ENCODE measurements around the gene CACNA1C.

CACNA1C gene

DNA sequence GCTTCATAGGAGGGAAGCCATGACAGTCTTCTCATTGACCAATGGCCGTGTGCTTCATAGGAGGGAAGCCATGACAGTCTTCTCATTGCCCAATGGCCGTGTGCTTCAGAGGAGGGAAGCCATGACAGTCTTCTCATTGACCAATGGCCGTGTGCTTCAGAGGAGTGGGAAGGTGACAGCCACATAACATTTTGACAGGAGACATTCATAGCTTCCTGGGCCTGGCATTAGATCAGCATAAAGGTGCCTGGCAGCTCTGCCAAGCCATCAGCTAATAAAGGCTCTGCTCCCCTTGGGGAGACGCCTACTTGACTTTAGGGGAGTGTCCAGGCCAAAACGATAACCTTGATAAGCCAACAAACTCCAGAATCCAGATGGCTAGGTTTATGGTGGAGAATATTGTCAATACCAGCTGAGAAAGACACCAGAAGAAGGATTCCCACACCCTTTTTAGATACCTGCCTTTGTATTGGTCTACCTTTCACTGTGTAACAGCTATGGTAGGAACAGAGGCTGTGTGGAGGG lies 468.0 kb downstream of the CACNA1C start:
- no peak for DNase-seq (ENCODE audit: low spot score)

DNA sequence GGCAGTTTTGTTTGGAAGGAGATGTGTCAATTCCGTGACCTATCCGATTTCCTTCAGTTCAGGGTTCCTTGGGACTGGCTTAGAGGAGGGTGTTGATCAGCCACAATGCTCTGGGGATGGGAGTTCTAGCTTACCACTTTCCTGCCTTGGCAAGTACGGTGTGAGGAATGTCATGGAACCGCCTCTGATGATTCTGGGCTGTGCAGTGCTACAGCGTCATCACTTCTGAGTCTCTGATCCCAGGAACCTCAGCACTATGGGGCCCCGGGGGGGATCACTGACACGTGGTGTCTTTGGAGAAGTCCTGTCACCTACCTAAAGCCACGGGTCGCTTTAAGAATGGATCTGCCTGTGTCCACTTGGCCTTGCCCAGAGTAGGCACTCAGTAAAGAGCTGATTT lies 470.5 kb downstream of the CACNA1C start:
- no peak for DNase-seq (ENCODE audit: low spot score)

DNA sequence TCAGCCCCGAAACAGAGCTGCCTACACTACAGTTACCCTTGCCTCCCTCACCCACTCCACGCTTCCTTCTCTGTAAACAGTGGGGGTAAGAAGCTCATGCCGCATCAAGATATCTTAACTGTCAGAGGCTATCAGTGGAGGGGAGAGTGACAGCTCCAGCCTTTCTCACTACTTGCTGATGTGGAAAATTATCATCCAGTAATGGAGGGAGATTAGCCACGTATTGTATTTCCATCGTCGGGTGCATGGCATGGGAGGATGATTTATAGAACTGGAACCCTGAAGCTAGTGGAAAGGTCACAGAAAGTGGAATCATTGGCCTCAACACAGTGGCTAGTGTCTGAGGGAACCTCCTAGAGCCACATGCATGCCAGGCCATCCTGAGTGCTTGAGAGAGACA lies 471.1 kb downstream of the CACNA1C start:
- DNase-seq (ENCODE audit: low spot score) = no peak

GRCh38 chr12:2526371-2526770 lies 473.6 kb downstream of the CACNA1C start:
- DNase-seq (ENCODE audit: low spot score) = no peak

DNA sequence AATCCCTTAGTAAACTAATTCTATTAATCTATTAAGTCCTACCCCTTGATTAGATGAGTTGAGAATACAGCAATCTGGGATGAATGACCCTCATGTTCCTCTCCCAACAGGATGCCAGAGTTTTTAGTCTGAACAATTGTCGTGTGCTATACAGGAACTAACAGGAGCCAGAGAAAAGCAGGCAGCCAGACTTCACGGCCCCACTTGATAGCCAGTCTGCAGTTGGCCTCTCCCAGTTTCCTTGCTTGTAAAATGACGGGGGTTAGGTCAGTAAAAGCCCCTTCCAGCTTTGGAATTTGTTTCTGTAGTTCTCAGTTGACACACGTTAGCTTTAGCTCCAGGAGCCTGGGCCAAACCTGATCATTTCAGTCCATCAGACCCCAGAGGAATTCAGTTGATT lies 475.2 kb downstream of the CACNA1C start:
- DNase-seq (ENCODE audit: low spot score) = no peak

DNA sequence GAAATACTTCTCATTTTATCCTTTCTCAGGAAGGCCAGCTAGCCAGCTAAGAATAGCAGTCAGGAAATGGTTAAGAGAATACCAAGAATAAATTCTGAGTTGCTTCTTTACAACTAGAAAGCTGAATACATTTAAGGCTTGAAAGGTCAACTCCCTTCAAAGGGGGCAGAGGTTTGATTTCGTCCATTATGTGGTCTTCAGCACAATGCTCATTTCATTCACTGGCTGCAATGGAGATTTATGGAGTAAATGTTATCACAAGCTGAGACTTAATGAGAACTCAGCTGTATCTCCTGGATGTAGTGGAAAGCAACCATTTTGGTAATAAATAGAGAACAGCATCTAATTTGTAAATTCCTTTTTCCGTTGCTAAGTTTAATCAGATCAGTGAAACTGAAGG lies 477.0 kb downstream of the CACNA1C start:
- DNase-seq (ENCODE audit: low spot score) = no peak

- no peak for DNase-seq (ENCODE audit: low spot score)
Observed at GRCh38 chr12:2531371-2531770, 478.6 kb downstream of the CACNA1C start.

- no peak for DNase-seq (ENCODE audit: low spot score)
Observed at GRCh38 chr12:2533036-2533435, 480.2 kb downstream of the CACNA1C start.

DNA sequence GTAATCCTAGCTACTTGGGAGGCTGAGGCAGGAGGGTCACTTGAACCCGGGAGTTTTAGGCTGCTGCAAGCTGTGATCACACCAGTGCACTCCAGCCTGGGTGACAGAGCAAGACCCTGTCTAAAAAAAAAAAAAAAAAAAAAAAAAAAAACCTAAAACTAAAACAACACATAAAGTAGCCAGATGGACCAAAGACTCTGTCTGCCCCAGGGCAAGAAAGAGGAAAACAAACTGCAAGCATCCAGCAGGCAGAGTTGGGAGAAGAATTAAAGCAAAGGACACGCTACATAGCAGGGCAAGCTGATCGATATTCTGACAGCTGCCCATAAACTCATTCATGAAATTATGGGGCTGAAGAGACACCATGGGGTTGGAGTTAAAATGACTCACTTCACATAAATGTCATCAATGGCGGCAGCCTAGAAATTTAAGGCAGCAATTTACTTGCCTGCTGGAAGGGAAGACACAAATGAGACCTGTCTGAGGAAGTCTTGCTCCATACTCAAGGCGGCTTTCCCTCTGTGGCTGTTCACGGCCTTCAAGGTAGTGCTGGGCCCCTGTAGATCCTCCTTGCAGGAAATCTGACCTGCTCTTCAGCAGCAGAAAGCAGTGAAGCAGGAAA lies 482.9 kb downstream of the CACNA1C start:
- DNase-seq (ENCODE audit: low spot score) = no peak

DNA sequence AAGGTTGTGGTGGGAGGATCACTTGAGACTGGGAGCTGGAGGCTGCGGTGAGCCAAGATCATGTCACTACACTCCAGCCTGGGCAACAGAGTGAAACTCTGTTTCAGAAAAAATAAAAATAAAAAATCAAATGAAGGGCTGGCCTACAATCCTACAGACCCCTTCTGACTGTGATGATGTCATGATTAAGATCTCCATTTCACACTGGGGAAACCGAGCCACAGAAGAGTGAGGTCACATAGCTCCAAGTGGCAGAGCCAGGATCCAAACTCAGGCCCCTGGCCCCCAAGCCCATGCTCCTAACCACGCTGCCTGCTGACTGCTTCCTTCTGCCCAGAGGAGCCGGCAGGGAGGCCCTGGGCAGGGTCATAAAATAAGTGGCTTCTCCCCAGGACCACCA lies 483.9 kb downstream of the CACNA1C start:
- no peak for DNase-seq (ENCODE audit: low spot score)

DNA sequence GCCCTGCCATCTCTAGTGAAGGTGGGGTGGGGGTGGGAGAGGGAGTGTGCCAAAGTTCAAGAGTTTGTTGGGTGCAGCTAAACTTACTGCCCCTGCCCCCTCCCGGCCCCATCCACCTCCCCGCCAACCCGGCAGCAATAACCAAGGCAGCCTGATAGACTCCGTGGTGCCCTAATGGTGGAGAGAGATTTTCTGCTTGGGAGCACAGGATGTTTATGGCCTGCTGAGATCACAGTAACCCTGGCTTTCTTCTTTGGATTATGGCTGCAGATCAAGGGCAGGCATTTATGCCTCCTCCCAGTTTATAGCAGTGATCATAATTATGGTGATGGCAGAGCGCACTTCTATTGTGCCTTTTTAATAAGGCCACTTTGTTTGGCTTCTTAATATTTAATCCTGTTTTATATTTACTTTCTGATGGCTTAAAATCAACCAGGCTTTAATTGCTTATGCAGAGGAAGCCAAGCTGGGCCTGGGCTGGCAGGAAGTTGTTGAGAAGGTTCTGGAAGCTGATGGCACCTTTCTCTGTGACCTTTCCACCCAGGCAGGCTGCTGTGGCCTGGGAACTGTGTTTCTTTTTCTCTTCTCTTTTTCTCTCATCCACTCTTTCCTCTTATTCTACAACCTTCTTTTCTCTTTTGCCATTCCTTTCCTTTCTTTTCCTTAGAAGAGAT lies 485.2 kb downstream of the CACNA1C start:
- DNase-seq (ENCODE audit: low spot score) = no peak

- DNase-seq (ENCODE audit: low spot score) = no peak
Observed at GRCh38 chr12:2539938-2540337, 487.2 kb downstream of the CACNA1C start.

DNA sequence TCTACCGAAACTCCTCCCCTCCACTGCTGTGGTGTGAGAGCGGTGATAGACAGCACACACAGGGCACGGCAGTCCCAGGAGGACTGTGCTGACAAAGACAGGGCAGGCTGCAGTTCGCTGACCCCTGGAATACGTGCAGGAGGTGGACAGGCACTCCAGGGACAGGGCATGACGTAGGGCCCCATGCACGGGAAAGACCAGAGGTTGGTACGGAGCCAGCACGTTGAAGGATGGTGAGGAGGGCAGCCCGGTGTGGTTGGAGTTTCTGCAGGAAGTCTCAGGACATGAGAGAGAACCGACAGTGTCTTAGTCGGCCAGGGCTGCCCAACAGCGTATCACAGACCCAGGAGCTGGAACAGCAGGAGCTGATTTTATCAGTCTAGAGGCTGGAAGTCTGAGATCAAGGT lies 487.8 kb downstream of the CACNA1C start:
- no peak for DNase-seq (ENCODE audit: low spot score)

- no peak for DNase-seq (ENCODE audit: low spot score)
Observed at GRCh38 chr12:2541631-2542204, 488.9 kb downstream of the CACNA1C start.

GRCh38 chr12:2543801-2544200 lies 491.0 kb downstream of the CACNA1C start:
- DNase-seq (ENCODE audit: low spot score) = no peak

GRCh38 chr12:2544230-2544629 lies 491.4 kb downstream of the CACNA1C start:
- no peak for DNase-seq (ENCODE audit: low spot score)

DNA sequence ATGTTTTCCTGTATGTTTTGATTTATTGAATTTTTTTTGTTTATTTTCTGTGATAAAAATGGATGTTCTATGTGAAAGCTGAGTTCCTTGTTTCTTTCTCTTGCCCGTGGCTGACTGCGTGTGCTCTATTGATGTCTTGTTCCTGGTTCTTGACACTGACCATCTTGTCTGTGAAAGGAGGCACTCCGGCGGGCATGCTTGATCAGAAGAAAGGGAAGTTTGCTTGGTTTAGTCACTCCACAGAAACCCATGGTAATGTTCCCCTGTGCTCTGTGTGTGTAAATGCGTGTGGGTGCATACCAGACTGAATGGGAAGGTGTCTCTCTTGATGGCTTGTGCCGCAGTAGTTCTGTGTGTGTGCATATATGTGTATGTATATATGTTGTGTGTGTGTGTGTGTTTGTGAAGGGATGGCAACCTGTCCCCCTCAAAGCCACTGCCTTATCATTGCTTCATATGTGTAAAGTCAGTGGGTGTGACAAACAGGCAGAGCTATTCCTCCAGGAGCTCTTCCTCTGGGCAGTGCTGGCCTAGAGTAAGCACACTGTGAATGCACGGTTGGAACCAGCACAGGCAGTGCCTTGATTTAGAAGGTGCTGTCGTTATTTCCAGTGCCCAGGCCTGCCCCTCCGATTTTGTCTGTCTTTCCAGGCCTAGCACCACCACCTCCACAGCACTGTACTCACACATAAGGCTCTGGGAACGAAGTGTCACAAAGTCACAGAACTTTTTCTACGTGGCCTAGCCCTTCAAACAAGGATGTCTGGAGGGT lies 494.7 kb downstream of the CACNA1C start:
- DNase-seq (ENCODE audit: low spot score) = no peak

GRCh38 chr12:2548081-2548480 lies 495.3 kb downstream of the CACNA1C start:
- DNase-seq (ENCODE audit: low spot score) = no peak

DNA sequence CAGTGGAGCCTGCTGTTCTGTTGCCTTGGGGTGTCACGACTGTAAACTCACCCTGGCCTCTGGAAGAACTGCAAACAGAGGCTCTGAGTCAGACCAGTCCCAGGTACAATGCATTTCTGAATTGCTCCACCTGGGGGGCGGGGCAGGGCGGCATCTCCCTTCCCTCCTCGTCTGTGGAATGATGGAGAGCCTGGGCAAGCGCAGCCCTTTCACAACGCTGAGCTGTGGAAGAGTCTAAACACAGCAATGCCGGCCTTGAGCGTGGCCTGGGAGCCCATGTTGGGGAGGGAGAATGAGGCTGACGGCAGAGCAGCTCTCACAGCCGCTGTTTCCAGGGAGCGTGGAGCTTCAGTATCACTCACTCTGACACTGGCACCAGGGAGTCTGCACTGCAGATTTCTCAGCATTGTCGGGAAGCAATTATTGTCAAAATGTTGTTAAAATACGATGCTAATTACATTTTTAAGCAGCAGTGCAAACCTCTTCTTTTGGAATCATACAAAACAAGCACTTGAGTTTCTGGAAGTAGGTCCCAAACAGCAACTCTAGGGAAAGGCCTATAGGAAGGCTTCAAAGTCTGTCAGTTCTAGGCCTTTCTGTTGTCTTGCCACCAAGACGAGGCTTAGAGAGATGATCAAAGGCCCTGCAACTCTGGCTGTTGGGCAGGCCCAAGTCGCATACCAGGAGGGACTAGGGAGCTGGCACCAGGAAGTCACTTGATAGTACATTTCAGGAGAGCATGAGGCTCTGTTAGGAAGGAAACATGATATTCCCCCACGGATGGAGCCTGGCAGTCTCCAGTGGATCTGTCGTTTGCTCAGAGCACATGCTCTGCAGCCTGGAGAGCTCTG lies 498.0 kb downstream of the CACNA1C start:
- DNase-seq (ENCODE audit: low spot score) = no peak

DNA sequence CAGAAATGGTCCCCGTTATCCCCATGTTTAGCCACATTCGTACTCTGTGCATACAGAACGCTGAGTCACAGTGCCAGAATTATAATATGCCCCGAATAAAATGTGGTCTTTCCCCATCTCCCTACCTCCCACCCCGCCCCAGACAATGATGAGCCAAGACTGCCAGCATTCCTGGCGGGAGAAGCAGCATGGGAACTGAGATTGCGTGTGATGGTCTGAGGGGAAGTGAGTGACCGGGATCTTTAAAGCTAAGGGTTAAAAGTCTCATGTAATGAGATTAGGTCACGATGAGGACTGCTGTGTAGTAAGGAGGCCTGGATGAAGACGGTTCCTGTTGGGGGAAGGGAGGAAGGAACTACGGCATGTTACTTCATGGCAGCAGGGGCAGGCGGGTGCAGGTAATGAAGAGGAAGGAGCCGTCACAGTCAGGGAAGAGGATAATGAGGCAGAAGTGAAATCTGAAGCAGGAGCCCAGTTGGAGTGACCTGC lies 498.7 kb downstream of the CACNA1C start:
- DNase-seq (ENCODE audit: low spot score) = no peak

- no peak for DNase-seq (ENCODE audit: low spot score)
Observed at GRCh38 chr12:2552000-2552756, 499.4 kb downstream of the CACNA1C start.

Data from putamen (tissue), 1 donor.